Thymus (tissue), 14 donors: ENCODE data around the gene IL17RB. TPM values are rescaled to one million over a fixed set of nuclear protein-coding genes. Genes with fewer than 3 reads are reported as not detected.

ENCODE experiments used
- DNase-seq, 9 donors: peaks; one replicate each; pipeline ENCODE4 v3.0.0-alpha.2; 2013; ENCODE audit warnings: low spot score in 9 of 9, low read depth in 6 of 9, missing footprints in 1 of 9
- H3K27ac ChIP-seq, 2 donors: one replicate each; pipeline ENCODE4 v1.5.1; 2013; ENCODE audit warnings: control low read depth in 1 of 2, low read depth in 1 of 2, low read length in 1 of 2, mild to moderate bottlenecking in 1 of 2, moderate library complexity in 1 of 2
- H3K27me3 ChIP-seq, 2 donors: one replicate each; pipeline ENCODE4 v1.5.1; 2013; ENCODE audit warnings: low read length in 1 of 2; ENCODE audit not compliant: control insufficient read depth in 2 of 2, insufficient read depth in 1 of 2
- H3K36me3 ChIP-seq, 2 donors: one replicate each; pipeline ENCODE4 v1.5.1; 2013; ENCODE audit warnings: low read length in 1 of 2, mild to moderate bottlenecking in 1 of 2, moderate library complexity in 1 of 2; ENCODE audit not compliant: control insufficient read depth in 2 of 2, insufficient read depth in 2 of 2
- H3K4me1 ChIP-seq, 2 donors: one replicate each; pipeline ENCODE4 v1.5.1; 2013; ENCODE audit warnings: low read length in 2 of 2; ENCODE audit not compliant: control insufficient read depth in 2 of 2, insufficient read depth in 2 of 2
- H3K4me3 ChIP-seq, 2 donors: one replicate each; pipeline ENCODE4 v1.5.1; 2013; ENCODE audit warnings: low read length in 2 of 2, control low read depth in 1 of 2, mild to moderate bottlenecking in 1 of 2
- H3K9me3 ChIP-seq, 2 donors: one replicate each; pipeline ENCODE4 v1.5.1; 2013; ENCODE audit warnings: low read length in 1 of 2, mild to moderate bottlenecking in 1 of 2; ENCODE audit not compliant: control insufficient read depth in 2 of 2, insufficient read depth in 1 of 2
- WGBS: extraction: QIAGEN DNeasy Blood & Tissue Kit; methylation state at CpG from one replicate; pipeline ENCODE4 v1.1.7; 2013; 5-methylcytosine and 5-hydroxymethylcytosine counted together
- long read RNA-seq, 10 donors: transcript quantifications; one replicate each; lab custom pipeline, GENCODE V29; 2026
- polyA plus RNA-seq: library from polyadenylated mRNA; stranded (reverse); fragments of 200-250 nt; gene quantifications from one replicate; pipeline ENCODE4 v1.2.3, GENCODE V29; 2013
- total RNA-seq: library from RNA; stranded (reverse); fragments of 120-200 nt; gene quantifications from one replicate; pipeline ENCODE4 v1.2.4, GENCODE V29; 2013
- donor health status: healthy.

The IL17RB gene
- total RNA-seq (0.80 TPM), polyA plus RNA-seq (2.7 TPM)
- long read RNA-seq, donor 1: 0 reads
- long read RNA-seq, donor 2, partial matches to known transcripts: 20 of 21 reads
- long read RNA-seq, donor 2, other reads (novel, unspliced or antisense): 0 of 21 reads
- long read RNA-seq, donor 3: 0 reads
- long read RNA-seq, donor 4: 0 reads
- long read RNA-seq, donor 5: 0 reads
- long read RNA-seq, donor 6, partial matches to known transcripts: 5 of 5 reads
- long read RNA-seq, donor 6, other reads (novel, unspliced or antisense): 0 of 5 reads
- long read RNA-seq, donor 7, partial matches to known transcripts: 7 of 7 reads
- long read RNA-seq, donor 7, other reads (novel, unspliced or antisense): 0 of 7 reads
- long read RNA-seq, donor 8: 0 reads
- long read RNA-seq, donor 9, partial matches to known transcripts: 6 of 6 reads
- long read RNA-seq, donor 9, other reads (novel, unspliced or antisense): 0 of 6 reads
- long read RNA-seq, donor 10: 0 reads

- DNase-seq: peak in 2 of 9 donors; percentile 13 to 34
- Histone ChIP-seq H3K27ac (no peak within 1 kb of the TSS), H3K27me3 (peaks cover 37 to 68% of the 10 kb centered on the region in 2 donors), H3K4me3 (peak within 1 kb of the TSS in 1 of 2 donors; percentile 46), H3K9me3 (no peaks in the 10 kb centered on the region), H3K36me3 (no peaks in the 10 kb centered on the region), H3K4me1 (peaks cover 2 to 4% of the 10 kb centered on the region in 2 donors)
- WGBS: 4% methylated on average over 91 of the region's 91 CpGs
These were observed at the start of gene IL17RB, which contains the start of gene CHDH for GRCh38 chr3:53846134-53846850. TSS of gene IL17RB (plus strand) at chr3:53846568. CDS start at chr3:53846589, 21 bp downstream. TSS of gene CHDH (minus strand) at chr3:53846419. CDS start at chr3:53824008, 22,411 bp downstream.

- 88% methylated on average over 8 of the region's 8 CpGs for WGBS
- Histone ChIP-seq H3K4me1 (peaks cover 0 to 2% of the 10 kb centered on the region in 2 donors), H3K27me3 (peaks cover 0 to 4% of the 10 kb centered on the region in 2 donors), H3K9me3 (no peaks in the 10 kb centered on the region), H3K4me3 (no peak overlapping the region), H3K36me3 (no peaks in the 10 kb centered on the region), H3K27ac (no peak overlapping the region)
- DNase-seq: no peak
These were observed 48.2 kb upstream of the IL17RB start for GRCh38 chr3:53798144-53798543.

- no peaks in the 10 kb centered on the region for H3K9me3 ChIP-seq
- H3K27ac ChIP-seq: no peak overlapping the region
- H3K4me1 ChIP-seq: peaks cover 0 to 7% of the 10 kb centered on the region in 2 donors
- no peaks in the 10 kb centered on the region for H3K36me3 ChIP-seq
- 98% methylated on average over 12 of the region's 12 CpGs for WGBS
- H3K4me3 ChIP-seq: no peak overlapping the region
- no peak for DNase-seq
- peaks cover 0 to 4% of the 10 kb centered on the region in 2 donors for H3K27me3 ChIP-seq
These were observed 47.0 kb upstream of the IL17RB start for GRCh38 chr3:53799338-53799865.

GRCh38 chr3:53800041-53800906 lies 46.1 kb upstream of the IL17RB start:
- no peak overlapping the region for H3K27ac ChIP-seq
- no peak for DNase-seq
- no peaks in the 10 kb centered on the region for H3K36me3 ChIP-seq
- no peaks in the 10 kb centered on the region for H3K9me3 ChIP-seq
- peaks cover 0 to 15% of the 10 kb centered on the region in 2 donors for H3K4me1 ChIP-seq
- WGBS: 97% methylated on average over 16 of the region's 16 CpGs
- H3K4me3 ChIP-seq: no peak overlapping the region
- H3K27me3 ChIP-seq: peaks cover 0 to 4% of the 10 kb centered on the region in 2 donors

- Histone ChIP-seq H3K4me3 (no peak overlapping the region), H3K27me3 (no peaks in the 10 kb centered on the region), H3K4me1 (peaks cover 0 to 23% of the 10 kb centered on the region in 2 donors), H3K36me3 (no peaks in the 10 kb centered on the region), H3K27ac (no peak overlapping the region), H3K9me3 (no peaks in the 10 kb centered on the region)
- no peak for DNase-seq
- WGBS: 96% methylated on average over 9 of the region's 9 CpGs
These were observed 45.0 kb upstream of the IL17RB start for GRCh38 chr3:53801319-53801718.

- no peak overlapping the region for H3K27ac ChIP-seq
- H3K4me3 ChIP-seq: no peak overlapping the region
- DNase-seq: no peak
- 92% methylated on average over 8 of the region's 8 CpGs for WGBS
- no peaks in the 10 kb centered on the region for H3K36me3 ChIP-seq
- no peaks in the 10 kb centered on the region for H3K27me3 ChIP-seq
- peaks cover 0 to 32% of the 10 kb centered on the region in 2 donors for H3K4me1 ChIP-seq
- no peaks in the 10 kb centered on the region for H3K9me3 ChIP-seq
These were observed 44.0 kb upstream of the IL17RB start for GRCh38 chr3:53802256-53802880.

- H3K27me3 ChIP-seq: no peaks in the 10 kb centered on the region
- no peaks in the 10 kb centered on the region for H3K36me3 ChIP-seq
- no peak overlapping the region for H3K4me3 ChIP-seq
- H3K4me1 ChIP-seq: peaks cover 0 to 34% of the 10 kb centered on the region in 2 donors
- WGBS: 97% methylated on average over 18 of the region's 18 CpGs
- no peak overlapping the region for H3K27ac ChIP-seq
- DNase-seq: no peak
- H3K9me3 ChIP-seq: no peaks in the 10 kb centered on the region
These were observed 43.1 kb upstream of the IL17RB start for GRCh38 chr3:53803124-53803815.
